Heart left ventricle (tissue), 13 donors: ENCODE measurements around the gene SMAD3.

ENCODE experiments used
- POLR2A ChIP-seq, 2 donors: fragments of 450-650 bp; IDR thresholded peaks; one replicate each; pipeline ENCODE4 v1.6.1; 2017; ENCODE audit warnings: antibody characterized with exemption in 2 of 2, mild to moderate bottlenecking in 2 of 2, moderate library complexity in 2 of 2
- TF ChIP-seq, protein P1 (sequence below), 12 donors: fragments of 200-600 bp; sonication (generic) in 4 of 12; IDR thresholded peaks; one replicate each; pipeline versions ENCODE4 v1.5.0 to v1.8.0; 2018 to 2022; ENCODE audit warnings: antibody characterized with exemption in 12 of 12, mild to moderate bottlenecking in 5 of 12
- donor health status: ischemic (EF 13 %, LVEDD 7.1; RV severe dilation, severe dysfunction).
- donor health status: DM: no; HTN: yes; CAD: no.
- donor health status: DM: no; HTN: no; CAD: no.
- donor health status: ischemic (EF 25% LVEDD 6.9; RV normal size, moderate dysfunction).
- donor health status: ischemic (EF 25% LVEDD 5.7; RV mildly dilated, moderate dysfunction).
- donor health status: ischemic (EF 35%, LVEDD 5.7; RV mildly dilated, moderate dysfunction).
- donor health status: nonischemic (EF 11% LVEDD 7.7; RV severe dilation, severe dysfunction).
- donor health status: DM: yes; HTN: yes; CAD: no.
- donor health status: PGD.
- donor health status: ischemic (EF 29% LVEDD 5.4; RV normal size, mild dysfunction).
- donor health status: nonischemic (EF 23%, LVEDD 6.1; RV moderate dilation, normal function).

DNA sequence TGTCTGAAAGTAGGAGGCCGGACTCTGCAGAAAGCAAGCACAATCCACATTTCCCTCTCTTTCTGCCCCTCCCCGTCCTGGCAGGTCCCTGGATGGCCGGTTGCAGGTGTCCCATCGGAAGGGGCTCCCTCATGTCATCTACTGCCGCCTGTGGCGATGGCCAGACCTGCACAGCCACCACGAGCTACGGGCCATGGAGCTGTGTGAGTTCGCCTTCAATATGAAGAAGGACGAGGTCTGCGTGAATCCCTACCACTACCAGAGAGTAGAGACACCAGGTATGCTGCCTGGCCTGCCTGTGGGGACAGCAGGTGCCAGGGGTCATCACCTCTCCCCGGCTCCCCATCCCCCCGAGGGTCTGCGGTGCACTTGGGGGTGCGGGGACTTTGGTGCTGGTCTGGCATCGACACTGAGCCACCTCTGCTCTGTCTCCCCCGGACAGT lies 99.4 kb downstream of the SMAD3 start:
- TF ChIP-seq, protein P1, sequence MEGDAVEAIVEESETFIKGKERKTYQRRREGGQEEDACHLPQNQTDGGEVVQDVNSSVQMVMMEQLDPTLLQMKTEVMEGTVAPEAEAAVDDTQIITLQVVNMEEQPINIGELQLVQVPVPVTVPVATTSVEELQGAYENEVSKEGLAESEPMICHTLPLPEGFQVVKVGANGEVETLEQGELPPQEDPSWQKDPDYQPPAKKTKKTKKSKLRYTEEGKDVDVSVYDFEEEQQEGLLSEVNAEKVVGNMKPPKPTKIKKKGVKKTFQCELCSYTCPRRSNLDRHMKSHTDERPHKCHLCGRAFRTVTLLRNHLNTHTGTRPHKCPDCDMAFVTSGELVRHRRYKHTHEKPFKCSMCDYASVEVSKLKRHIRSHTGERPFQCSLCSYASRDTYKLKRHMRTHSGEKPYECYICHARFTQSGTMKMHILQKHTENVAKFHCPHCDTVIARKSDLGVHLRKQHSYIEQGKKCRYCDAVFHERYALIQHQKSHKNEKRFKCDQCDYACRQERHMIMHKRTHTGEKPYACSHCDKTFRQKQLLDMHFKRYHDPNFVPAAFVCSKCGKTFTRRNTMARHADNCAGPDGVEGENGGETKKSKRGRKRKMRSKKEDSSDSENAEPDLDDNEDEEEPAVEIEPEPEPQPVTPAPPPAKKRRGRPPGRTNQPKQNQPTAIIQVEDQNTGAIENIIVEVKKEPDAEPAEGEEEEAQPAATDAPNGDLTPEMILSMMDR (IDR thresholded peaks at IDR 0.05), result peak in 4 of 12 donors; percentile 6 to 19 (median 12)
- TF ChIP-seq POLR2A (IDR thresholded peaks at IDR 0.05), result no peak
